OCI-LY7 (cell line): ENCODE measurements around the gene LRRC23.
"Not testable (repeated sequence)": the region's sequence is repeated elsewhere in the genome, so short reads cannot be mapped to it uniquely, and the experiment has no call there.

Experiments used
- EZH2phosphoT487 ChIP-seq: fragments of 200-600 bp; sonication (generic); IDR thresholded peaks from 2 replicates; pipeline ENCODE4 v1.6.1; 2018; ENCODE audit warnings: low read depth, borderline replicate concordance, mild to moderate bottlenecking, mixed run types, antibody characterized with exemption, low read length, moderate library complexity, mixed read lengths
- TF ChIP-seq, protein P1 (sequence below): fragments of 200-600 bp; sonication (generic); conservative IDR thresholded peaks from 2 replicates; pipeline ENCODE4 v1.5.1; 2014; ENCODE audit warnings: mild to moderate bottlenecking, antibody characterized with exemption, low read length, moderate library complexity, mixed read lengths

DNA sequence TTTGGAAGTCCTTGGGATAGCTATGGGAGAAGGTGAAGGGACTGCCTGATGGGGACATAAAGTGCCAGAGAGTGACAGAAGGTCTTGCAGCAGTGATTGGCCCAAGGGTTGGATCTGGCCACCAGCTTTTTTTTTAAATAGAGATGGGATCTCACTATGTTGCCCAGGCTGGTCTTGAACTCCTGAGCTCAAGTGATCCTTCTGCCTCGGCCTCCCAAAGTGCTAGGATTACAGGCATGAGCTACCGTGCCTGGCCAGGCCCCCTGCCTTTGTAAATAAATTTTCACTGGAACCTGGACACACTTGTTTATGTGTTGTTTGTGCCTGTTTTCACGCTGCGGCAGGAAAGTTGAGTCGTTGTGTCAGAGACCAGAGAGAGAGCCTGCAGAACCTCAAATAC, 39.3 kb upstream of the LRRC23 start:
- TF ChIP-seq, protein P1, sequence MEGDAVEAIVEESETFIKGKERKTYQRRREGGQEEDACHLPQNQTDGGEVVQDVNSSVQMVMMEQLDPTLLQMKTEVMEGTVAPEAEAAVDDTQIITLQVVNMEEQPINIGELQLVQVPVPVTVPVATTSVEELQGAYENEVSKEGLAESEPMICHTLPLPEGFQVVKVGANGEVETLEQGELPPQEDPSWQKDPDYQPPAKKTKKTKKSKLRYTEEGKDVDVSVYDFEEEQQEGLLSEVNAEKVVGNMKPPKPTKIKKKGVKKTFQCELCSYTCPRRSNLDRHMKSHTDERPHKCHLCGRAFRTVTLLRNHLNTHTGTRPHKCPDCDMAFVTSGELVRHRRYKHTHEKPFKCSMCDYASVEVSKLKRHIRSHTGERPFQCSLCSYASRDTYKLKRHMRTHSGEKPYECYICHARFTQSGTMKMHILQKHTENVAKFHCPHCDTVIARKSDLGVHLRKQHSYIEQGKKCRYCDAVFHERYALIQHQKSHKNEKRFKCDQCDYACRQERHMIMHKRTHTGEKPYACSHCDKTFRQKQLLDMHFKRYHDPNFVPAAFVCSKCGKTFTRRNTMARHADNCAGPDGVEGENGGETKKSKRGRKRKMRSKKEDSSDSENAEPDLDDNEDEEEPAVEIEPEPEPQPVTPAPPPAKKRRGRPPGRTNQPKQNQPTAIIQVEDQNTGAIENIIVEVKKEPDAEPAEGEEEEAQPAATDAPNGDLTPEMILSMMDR, result not testable (repeated sequence)
- not testable (repeated sequence) for TF ChIP-seq EZH2phosphoT487
